BLaER1 (cell line): ENCODE measurements around the gene GAREM1.

ENCODE experiments used
- H3K27ac ChIP-seq: shearing (Covaris generic); formaldehyde crosslinking; 2 replicates; pipeline ENCODE4 v1.8.1; 2022
- H3K27me3 ChIP-seq: shearing (Covaris generic); formaldehyde crosslinking; 2 replicates; pipeline ENCODE4 v1.8.1; 2022
- H3K36me3 ChIP-seq: shearing (Covaris generic); formaldehyde crosslinking; 2 replicates; pipeline ENCODE4 v1.8.1; 2022
- H3K4me1 ChIP-seq: shearing (Covaris generic); formaldehyde crosslinking; 2 replicates; pipeline ENCODE4 v1.8.1; 2022
- H3K4me2 ChIP-seq: shearing (Covaris generic); formaldehyde crosslinking; 2 replicates; pipeline ENCODE4 v1.8.1; 2022
- H3K4me3 ChIP-seq: shearing (Covaris generic); formaldehyde crosslinking; 2 replicates; pipeline ENCODE4 v1.8.1; 2022
- H3K9ac ChIP-seq: shearing (Covaris generic); formaldehyde crosslinking; 2 replicates; pipeline ENCODE4 v1.8.1; 2022
- H3K9me3 ChIP-seq: shearing (Covaris generic); formaldehyde crosslinking; 2 replicates; pipeline ENCODE4 v1.8.1; 2022
- H4K20me1 ChIP-seq: shearing (Covaris generic); formaldehyde crosslinking; 2 replicates; pipeline ENCODE4 v1.8.1; 2022
- Cebpa-rat ChIP-seq: shearing (Covaris generic); IDR thresholded peaks from 2 replicates; pipeline ENCODE4 v1.8.1; 2022

GAREM1 gene

DNA sequence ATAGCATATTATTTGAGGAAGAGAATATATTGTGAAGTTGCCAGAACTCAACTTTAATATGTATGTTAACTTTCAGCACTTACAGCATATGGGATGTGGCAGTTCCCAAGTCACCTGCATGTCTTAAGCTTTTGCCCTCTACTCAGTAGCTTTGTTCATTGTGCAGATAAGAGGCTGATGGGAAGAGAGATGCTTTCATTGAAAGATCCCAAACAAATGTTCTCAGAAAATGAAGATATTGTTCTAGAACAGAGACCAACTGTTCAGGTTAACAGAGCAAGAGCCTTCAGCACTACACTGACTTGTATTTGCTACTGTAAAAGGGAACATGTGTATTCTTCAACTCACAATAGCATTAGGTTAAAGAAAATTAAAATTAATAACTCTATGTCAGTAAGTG is 28.1 kb downstream of the GAREM1 start:
- no peak overlapping the region for H3K4me3 ChIP-seq
- no peaks in the 10 kb centered on the region for H3K36me3 ChIP-seq
- H3K4me2 ChIP-seq = no peak overlapping the region
- no peak for TF ChIP-seq Cebpa-rat
- no peak overlapping the region for H3K27ac ChIP-seq
- H4K20me1 ChIP-seq = no peaks in the 10 kb centered on the region
- no peaks in the 10 kb centered on the region for H3K4me1 ChIP-seq
- H3K27me3 ChIP-seq = no peaks in the 10 kb centered on the region
- no peaks in the 10 kb centered on the region for H3K9me3 ChIP-seq
- H3K9ac ChIP-seq = no peak overlapping the region

DNA sequence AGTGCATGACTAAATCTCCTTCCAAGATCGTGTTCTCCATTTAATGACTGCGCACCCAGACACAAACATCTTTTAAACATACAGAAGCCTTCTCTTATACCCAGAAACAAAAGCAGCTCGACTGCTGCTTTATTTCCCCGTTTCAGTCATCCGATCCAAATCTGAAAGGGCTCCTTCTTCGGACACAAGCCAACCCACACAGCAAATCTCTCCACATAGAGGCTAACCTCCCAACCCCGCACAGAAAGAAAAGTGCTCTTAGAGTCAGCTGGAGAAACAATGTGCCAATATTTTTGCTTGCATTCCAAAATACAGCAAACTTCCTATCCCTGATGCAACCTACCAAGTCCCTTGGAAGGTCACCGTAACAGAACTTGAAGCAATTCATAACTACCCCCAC is 29.1 kb downstream of the GAREM1 start:
- no peak overlapping the region for H3K4me2 ChIP-seq
- no peak for TF ChIP-seq Cebpa-rat
- H3K36me3 ChIP-seq = no peaks in the 10 kb centered on the region
- H3K9ac ChIP-seq = no peak overlapping the region
- H4K20me1 ChIP-seq = no peaks in the 10 kb centered on the region
- no peaks in the 10 kb centered on the region for H3K9me3 ChIP-seq
- no peaks in the 10 kb centered on the region for H3K4me1 ChIP-seq
- no peak overlapping the region for H3K4me3 ChIP-seq
- H3K27ac ChIP-seq = no peak overlapping the region
- no peaks in the 10 kb centered on the region for H3K27me3 ChIP-seq

DNA sequence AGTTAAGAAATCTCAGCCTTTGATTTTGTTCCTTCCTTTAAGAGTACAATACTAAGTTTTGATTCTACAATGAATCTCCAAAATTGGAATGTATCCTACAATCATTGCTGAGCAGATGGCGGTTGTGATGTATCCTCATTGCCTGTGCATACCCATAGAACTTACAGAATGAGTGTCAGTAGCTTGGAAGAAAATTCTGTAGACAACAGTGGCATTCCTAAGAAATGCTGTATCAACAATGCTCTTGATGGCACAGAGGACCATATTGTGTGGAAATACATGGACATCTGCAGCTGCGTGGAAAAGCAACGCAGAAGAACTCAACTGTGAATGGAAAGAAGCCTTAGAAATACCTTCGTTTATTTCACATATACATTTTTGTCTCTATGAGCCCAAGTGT is 30.2 kb downstream of the GAREM1 start:
- TF ChIP-seq Cebpa-rat = no peak
- Histone ChIP-seq H3K27ac (no peak overlapping the region), H3K9ac (no peak overlapping the region), H3K36me3 (no peaks in the 10 kb centered on the region), H3K27me3 (no peaks in the 10 kb centered on the region), H3K4me2 (no peak overlapping the region), H3K4me3 (no peak overlapping the region), H4K20me1 (no peaks in the 10 kb centered on the region), H3K9me3 (no peaks in the 10 kb centered on the region), H3K4me1 (no peaks in the 10 kb centered on the region)

DNA sequence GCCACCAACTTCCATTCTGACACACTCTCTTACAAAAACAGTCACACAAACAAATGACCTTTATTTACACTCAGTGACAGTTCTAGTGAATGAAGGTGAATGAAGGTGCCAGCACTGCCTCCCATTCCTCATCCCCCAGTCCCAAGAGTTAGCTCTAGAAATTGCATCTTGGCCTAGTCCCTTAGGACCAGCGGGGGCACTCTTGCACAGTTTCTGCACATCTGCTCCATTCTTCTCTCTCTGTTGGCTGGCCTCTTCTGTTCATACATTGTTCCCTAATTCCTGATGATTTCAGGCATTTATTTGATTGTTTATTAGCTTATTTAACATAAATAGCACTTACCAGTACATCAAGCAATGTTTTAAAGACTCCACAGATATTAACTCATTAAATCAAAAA is 30.9 kb downstream of the GAREM1 start:
- Histone ChIP-seq H3K9me3 (no peaks in the 10 kb centered on the region), H3K9ac (no peak overlapping the region), H3K36me3 (no peaks in the 10 kb centered on the region), H3K4me1 (no peaks in the 10 kb centered on the region), H3K4me2 (no peak overlapping the region), H3K27ac (no peak overlapping the region), H3K27me3 (no peaks in the 10 kb centered on the region), H4K20me1 (no peaks in the 10 kb centered on the region), H3K4me3 (no peak overlapping the region)
- no peak for TF ChIP-seq Cebpa-rat

DNA sequence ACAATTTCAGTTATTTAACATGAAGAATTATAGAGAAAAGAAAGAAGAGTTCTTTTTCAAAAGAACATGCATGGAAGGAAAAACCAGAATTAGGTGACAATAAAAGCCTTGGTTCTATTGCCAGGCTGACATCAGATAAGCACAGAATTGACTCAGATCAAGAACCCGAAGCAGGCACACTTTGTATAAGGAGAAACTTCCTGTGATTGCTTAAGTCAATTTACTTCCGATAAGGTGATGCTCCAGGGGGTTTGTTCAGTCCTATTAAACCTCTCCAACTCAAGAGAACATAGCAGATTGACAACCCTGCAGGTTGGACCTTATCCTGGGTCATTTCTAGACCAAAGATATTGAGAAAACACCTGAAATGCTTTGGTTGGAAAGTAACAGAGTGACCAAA is 31.4 kb downstream of the GAREM1 start:
- H3K4me3 ChIP-seq = no peak overlapping the region
- H3K4me1 ChIP-seq = no peaks in the 10 kb centered on the region
- H3K27me3 ChIP-seq = no peaks in the 10 kb centered on the region
- H4K20me1 ChIP-seq = no peaks in the 10 kb centered on the region
- H3K36me3 ChIP-seq = no peaks in the 10 kb centered on the region
- no peak overlapping the region for H3K9ac ChIP-seq
- no peak for TF ChIP-seq Cebpa-rat
- no peak overlapping the region for H3K27ac ChIP-seq
- H3K4me2 ChIP-seq = no peak overlapping the region
- no peaks in the 10 kb centered on the region for H3K9me3 ChIP-seq

DNA sequence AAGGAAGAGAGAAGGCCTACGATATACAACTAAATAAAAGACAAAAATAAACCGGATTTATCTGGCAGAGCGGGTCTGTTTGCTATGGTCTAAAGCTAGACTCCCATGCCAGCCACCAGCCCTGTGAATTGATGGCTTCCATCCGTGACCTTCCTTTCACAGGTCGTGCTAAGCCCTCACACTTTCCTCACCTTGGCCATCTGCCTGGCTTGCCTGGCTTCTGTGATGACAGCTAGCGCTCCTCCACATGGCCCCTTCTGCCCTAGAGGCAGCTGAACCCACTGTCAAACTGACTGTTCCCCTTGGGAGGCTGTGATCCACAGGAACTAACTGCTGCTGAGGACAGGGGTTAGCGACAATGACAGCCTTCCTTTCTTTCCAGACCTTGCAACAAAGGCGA is 32.5 kb downstream of the GAREM1 start:
- Histone ChIP-seq H4K20me1 (no peaks in the 10 kb centered on the region), H3K4me2 (no peak overlapping the region), H3K4me3 (no peak overlapping the region), H3K36me3 (no peaks in the 10 kb centered on the region), H3K27ac (no peak overlapping the region), H3K4me1 (no peaks in the 10 kb centered on the region), H3K9ac (no peak overlapping the region), H3K9me3 (no peaks in the 10 kb centered on the region), H3K27me3 (no peaks in the 10 kb centered on the region)
- no peak for TF ChIP-seq Cebpa-rat

DNA sequence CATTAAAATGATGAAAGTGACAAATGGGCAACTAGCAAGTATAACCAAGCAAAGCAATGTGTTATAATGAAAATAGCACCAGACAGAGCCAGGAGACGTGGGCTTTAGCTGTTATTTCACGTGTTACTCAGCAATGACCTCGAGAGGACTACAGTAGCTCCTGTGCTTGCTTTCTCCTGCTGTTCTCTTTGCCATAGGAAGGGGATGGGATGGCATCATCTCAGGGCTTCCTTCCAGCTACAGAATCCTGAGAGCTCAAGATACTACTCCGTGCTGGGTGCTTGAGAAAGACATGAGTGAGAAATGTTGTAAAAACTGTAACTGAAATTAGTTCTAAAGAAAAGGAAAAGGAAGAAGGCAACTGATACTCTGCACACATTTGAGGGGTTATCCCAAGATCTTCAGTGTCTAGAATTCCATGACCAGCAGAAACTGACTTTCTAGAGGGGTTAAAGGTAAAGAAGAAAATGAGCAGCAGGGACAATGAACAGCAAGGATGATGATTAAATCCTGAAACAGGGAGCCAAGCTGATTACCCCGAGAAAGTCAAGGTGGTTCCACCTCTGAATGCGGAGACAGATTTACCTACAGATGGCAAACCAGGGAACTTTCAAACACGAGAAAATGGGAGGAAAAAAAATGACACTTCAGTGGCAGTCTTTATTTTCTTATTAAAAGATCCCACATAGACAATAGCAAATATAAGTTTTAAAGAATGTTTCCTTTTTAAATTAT is 33.4 kb downstream of the GAREM1 start:
- H3K4me1 ChIP-seq = no peaks in the 10 kb centered on the region
- no peaks in the 10 kb centered on the region for H4K20me1 ChIP-seq
- H3K4me3 ChIP-seq = no peak overlapping the region
- H3K27ac ChIP-seq = no peak overlapping the region
- H3K27me3 ChIP-seq = no peaks in the 10 kb centered on the region
- no peaks in the 10 kb centered on the region for H3K9me3 ChIP-seq
- no peak overlapping the region for H3K9ac ChIP-seq
- TF ChIP-seq Cebpa-rat = no peak
- H3K4me2 ChIP-seq = no peak overlapping the region
- H3K36me3 ChIP-seq = no peaks in the 10 kb centered on the region

DNA sequence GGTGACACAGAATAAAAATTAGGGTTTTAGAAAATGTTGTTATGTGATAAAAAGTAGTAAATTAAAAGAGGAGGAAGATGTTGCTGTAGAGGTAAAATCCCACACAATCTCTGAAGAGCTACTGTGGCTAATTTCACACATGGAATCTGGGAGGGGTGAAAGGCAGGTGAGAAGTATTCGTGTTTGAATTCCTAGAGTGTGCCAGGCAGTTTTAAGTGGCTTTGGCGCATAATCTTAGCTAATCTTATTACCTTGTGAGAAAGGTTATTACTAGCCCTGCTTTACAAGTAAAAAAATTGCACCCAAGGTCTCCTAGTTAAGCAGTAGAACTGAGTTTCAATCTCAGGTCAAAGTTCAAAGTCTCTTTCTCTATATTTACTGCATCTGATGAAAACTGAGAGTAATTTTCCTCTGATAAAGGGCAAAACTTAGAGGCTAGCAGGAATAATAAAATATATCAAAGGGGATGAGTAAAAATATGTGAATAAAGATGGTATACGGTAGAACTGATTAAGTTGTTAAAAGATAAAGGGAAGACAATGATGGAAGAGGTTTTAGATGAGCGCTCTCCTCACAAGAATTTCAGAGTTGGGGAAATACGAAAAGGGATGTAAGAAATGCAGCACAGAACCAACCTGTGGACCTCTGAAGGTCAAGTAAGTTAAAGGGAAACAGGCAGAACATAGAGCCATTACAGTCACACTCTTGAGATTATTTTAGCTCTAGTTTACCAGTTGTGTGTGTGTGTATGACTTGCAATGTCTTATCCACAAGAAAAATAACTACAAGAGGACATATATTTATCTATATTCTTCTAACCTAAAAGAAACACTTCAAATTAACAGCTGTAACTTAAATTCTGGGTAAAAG is 34.8 kb downstream of the GAREM1 start:
- Histone ChIP-seq H3K9me3 (peaks cover 10% of the 10 kb centered on the region), H3K27ac (no peak overlapping the region), H3K4me1 (no peaks in the 10 kb centered on the region), H3K9ac (no peak overlapping the region), H3K27me3 (no peaks in the 10 kb centered on the region), H3K4me3 (no peak overlapping the region), H3K4me2 (no peak overlapping the region), H3K36me3 (no peaks in the 10 kb centered on the region), H4K20me1 (no peaks in the 10 kb centered on the region)
- TF ChIP-seq Cebpa-rat = no peak

DNA sequence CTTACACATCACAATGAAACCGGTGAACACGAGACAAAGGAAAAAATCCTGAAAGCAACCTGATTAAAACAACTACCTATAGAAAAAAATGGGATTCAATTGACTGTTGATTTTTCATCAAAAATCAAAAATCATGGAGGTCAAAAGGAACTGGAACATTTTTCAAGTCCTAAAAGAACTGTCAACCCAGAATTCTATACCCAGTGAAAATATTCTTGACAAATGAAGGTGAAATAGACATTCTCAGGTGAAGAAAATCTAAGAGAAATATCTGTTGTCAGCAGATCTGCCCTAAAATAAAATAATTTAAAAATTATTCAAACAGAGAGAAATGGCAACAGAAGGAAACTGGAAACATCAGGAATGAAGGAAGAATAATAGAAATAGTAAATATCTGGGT is 38.9 kb downstream of the GAREM1 start:
- Histone ChIP-seq H3K27ac (no peak overlapping the region), H3K4me2 (no peak overlapping the region), H3K4me3 (no peak overlapping the region), H3K27me3 (no peaks in the 10 kb centered on the region), H3K36me3 (no peaks in the 10 kb centered on the region), H3K4me1 (no peaks in the 10 kb centered on the region), H3K9me3 (peaks cover 12% of the 10 kb centered on the region), H4K20me1 (no peaks in the 10 kb centered on the region), H3K9ac (no peak overlapping the region)
- no peak for TF ChIP-seq Cebpa-rat

DNA sequence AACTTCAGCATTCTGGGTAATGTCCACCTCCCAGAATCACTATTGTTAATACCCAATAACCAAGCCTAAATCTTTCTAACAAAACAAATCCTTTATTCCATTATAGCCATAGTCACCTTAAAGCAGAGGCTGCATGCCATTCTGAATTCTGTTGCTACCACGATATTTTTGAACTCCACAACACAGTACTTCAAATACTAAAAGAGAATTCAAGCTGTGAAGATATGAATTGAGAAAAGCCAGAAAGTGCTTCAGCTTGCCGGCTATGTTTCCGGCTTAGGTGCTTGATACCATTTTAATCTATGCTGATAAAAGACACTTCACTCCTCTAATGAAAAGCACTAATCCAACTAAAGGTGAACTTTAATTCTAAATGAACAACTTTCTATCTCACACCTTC is 41.3 kb downstream of the GAREM1 start:
- no peak for TF ChIP-seq Cebpa-rat
- H3K27me3 ChIP-seq = no peaks in the 10 kb centered on the region
- no peaks in the 10 kb centered on the region for H3K36me3 ChIP-seq
- peaks cover 12% of the 10 kb centered on the region for H3K9me3 ChIP-seq
- H3K4me1 ChIP-seq = no peaks in the 10 kb centered on the region
- H3K4me3 ChIP-seq = no peak overlapping the region
- H4K20me1 ChIP-seq = no peaks in the 10 kb centered on the region
- H3K27ac ChIP-seq = no peak overlapping the region
- no peak overlapping the region for H3K9ac ChIP-seq
- H3K4me2 ChIP-seq = no peak overlapping the region
